ENCODE measurements around the gene TNFSF10. TPM values are rescaled to one million over a fixed set of nuclear protein-coding genes. Genes with fewer than 3 reads are reported as not detected.
"Not testable (repeated sequence)": the region's sequence is repeated elsewhere in the genome, so short reads cannot be mapped to it uniquely, and the experiment has no call there.

Gene TNFSF10
- 94.1 TPM for total RNA-seq (ENCODE audit: unreplicated experiment)
- long read RNA-seq, transcript TNFSF10-201 (5 exons, 1,953 nt): major isoform, 39 of 49 reads
- long read RNA-seq, partial matches to known transcripts: 5 of 49 reads
- long read RNA-seq, other reads (novel, unspliced or antisense): 3 of 49 reads

DNA sequence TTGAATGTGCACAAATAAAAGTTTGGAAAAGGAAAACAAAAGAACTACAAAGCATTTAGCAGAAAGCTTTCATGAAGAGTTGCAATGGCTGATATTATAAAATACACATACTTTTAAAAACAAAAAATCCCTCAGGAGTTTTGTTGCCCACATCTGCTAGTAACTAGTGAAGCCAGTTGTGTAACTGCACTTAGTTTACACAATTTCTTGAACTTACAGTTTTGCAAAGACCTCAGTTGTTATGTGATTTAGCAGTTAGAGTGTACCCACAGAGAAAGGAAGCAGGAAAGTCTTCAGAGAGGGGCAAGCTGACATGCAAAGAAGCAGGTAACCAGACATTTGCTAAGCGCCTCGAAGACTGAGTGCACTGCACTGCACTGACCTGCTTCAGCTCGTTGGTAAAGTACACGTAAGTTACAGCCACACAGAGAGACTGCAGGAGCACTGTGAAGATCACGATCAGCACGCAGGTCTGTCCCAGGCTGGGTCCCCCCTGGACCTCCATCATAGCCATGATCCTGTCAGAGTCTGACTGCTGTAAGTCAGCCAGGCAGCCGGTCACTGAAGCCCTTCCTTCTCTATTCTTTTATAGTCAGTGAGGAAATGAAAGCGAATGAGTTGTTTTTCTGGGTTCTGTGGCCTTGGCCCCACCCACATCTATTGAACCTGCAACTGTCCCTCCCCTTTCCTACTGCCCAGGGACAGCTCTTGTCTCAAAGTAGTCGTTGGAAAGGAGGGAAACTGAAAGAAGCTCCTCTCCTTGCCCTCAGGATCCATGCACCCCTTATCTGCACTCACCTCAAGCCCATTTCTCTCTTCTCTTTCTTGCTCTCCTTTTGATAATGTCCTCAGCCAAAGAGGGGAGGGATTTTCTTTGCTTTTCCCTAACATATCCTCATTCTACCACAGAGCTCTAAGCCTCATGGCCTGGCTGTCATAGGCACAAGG, at the start of gene TNFSF10:
TNFSF10 (minus strand) TSS at position 560 of the 948 bp plus-strand sequence; CDS start at position 514, 46 bp downstream.
- Mint-ChIP-seq H3K4me1 (ENCODE audit: unreplicated experiment) (peaks cover 54% of the 10 kb centered on the region), H3K27ac (ENCODE audit: unreplicated experiment) (peak within 1 kb of the TSS; percentile 65), H3K4me3 (ENCODE audit: unreplicated experiment) (peak within 1 kb of the TSS; percentile 92), H3K27me3 (ENCODE audit: unreplicated experiment) (peaks cover 3% of the 10 kb centered on the region), H3K9me3 (ENCODE audit: unreplicated experiment) (no peaks in the 10 kb centered on the region), H3K36me3 (ENCODE audit: low read depth, unreplicated experiment) (peaks cover 5% of the 10 kb centered on the region)
- TF ChIP-seq, protein P1, sequence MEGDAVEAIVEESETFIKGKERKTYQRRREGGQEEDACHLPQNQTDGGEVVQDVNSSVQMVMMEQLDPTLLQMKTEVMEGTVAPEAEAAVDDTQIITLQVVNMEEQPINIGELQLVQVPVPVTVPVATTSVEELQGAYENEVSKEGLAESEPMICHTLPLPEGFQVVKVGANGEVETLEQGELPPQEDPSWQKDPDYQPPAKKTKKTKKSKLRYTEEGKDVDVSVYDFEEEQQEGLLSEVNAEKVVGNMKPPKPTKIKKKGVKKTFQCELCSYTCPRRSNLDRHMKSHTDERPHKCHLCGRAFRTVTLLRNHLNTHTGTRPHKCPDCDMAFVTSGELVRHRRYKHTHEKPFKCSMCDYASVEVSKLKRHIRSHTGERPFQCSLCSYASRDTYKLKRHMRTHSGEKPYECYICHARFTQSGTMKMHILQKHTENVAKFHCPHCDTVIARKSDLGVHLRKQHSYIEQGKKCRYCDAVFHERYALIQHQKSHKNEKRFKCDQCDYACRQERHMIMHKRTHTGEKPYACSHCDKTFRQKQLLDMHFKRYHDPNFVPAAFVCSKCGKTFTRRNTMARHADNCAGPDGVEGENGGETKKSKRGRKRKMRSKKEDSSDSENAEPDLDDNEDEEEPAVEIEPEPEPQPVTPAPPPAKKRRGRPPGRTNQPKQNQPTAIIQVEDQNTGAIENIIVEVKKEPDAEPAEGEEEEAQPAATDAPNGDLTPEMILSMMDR (IDR thresholded peaks at IDR 0.05; ENCODE audit: unreplicated experiment): no peak
- DNase-seq (ENCODE audit: low spot score): peak; percentile 16

DNA sequence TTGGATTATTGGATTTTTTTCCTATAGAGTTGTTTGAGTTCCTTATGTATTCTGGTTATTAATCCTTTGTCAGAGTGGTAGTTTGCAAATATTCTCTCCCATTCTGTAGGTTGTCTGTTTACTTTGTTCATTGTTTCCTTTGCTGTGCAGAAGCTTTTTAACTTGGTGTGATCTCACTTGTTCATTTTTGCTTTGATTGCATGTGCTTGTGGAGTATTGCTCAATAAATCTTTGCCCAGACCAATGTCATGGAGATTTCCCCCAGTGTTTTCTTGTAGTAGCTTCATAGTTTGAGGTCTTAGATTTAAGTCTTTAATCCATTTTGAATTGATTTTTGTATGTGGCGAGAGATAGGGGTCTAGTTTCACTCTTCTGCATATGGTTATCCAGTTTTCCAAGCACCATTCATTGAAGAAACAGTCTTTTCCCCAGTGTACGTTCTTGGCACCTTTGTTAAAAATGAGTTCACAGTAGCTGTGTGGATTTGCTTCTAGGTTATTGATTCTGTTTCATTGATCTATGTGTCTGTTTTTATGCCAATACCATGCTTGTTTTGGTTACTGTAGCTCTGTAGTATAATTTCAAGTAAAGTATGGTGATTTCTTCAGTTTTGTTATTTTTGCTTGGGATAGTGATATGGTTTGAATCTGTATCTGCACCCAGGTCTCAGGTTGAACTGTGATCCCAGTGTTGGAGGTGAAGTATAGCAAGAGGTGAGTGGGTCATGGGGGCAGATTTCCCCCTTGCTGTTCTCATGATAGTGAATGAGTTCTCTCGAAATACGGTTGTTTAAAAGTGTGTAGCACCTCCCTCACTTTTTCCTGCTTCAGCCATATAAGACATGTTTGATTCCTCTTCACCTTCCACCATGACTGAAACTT, 46.1 kb upstream of the TNFSF10 start:
- DNase-seq (ENCODE audit: low spot score): no peak
- peaks cover 7% of the 10 kb centered on the region for H3K36me3 Mint-ChIP-seq (ENCODE audit: low read depth, unreplicated experiment)
- H3K4me3 Mint-ChIP-seq (ENCODE audit: unreplicated experiment): no peak overlapping the region
- H3K4me1 Mint-ChIP-seq (ENCODE audit: unreplicated experiment): peaks cover 2% of the 10 kb centered on the region
- H3K27me3 Mint-ChIP-seq (ENCODE audit: unreplicated experiment): peaks cover 1% of the 10 kb centered on the region
- H3K27ac Mint-ChIP-seq (ENCODE audit: unreplicated experiment): no peak overlapping the region
- TF ChIP-seq, protein P1 (IDR thresholded peaks at IDR 0.05; ENCODE audit: unreplicated experiment): no peak
- H3K9me3 Mint-ChIP-seq (ENCODE audit: unreplicated experiment): no peaks in the 10 kb centered on the region

DNA sequence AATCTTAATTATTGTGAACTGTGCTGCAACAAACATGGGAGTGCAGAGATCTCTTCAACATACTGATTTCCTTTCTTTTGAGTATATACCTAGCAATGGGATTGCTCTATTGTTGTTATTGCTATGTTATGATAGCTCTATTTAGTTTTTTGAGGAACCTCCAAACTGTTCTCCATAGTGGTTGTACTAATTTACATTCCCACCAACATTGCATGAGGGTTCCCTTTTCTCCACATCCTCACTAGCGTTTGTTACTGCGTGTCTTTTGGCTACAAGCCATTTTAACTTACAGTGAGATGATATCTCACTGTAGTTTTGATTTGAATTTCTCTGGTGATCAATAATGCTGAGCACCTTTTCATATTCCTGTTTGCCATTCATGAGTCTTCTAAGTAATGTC, 45.5 kb upstream of the TNFSF10 start:
- Mint-ChIP-seq H3K36me3 (ENCODE audit: low read depth, unreplicated experiment) (peaks cover 6% of the 10 kb centered on the region), H3K9me3 (ENCODE audit: unreplicated experiment) (no peaks in the 10 kb centered on the region), H3K27ac (ENCODE audit: unreplicated experiment) (no peak overlapping the region), H3K27me3 (ENCODE audit: unreplicated experiment) (peaks cover 1% of the 10 kb centered on the region), H3K4me1 (ENCODE audit: unreplicated experiment) (peaks cover 7% of the 10 kb centered on the region), H3K4me3 (ENCODE audit: unreplicated experiment) (no peak overlapping the region)
- DNase-seq (ENCODE audit: low spot score): no peak
- TF ChIP-seq, protein P1 (IDR thresholded peaks at IDR 0.05; ENCODE audit: unreplicated experiment): no peak

DNA sequence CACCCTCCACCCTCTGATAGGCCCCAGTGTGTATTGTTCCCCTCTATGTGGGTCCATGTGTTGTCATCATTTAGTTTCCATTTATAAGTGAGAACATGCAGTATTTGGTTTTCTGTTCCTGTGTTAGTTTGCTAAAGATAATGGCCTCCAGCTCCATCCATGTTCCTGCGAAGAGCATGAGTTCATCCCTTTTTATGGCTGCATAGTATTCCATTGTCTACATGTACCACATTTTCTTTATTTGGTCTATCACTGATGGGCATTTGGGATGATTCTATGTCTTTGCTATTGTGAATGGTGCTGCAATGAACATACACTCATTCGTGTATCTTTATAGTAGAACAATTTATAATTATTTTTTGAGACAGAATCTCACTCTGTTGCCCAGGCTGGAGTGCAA, 43.6 kb upstream of the TNFSF10 start:
- H3K27me3 Mint-ChIP-seq (ENCODE audit: unreplicated experiment); DNase-seq (ENCODE audit: low spot score); H3K36me3 Mint-ChIP-seq (ENCODE audit: low read depth, unreplicated experiment); H3K9me3 Mint-ChIP-seq (ENCODE audit: unreplicated experiment); H3K4me3 Mint-ChIP-seq (ENCODE audit: unreplicated experiment); H3K27ac Mint-ChIP-seq (ENCODE audit: unreplicated experiment): not testable (repeated sequence)
- H3K4me1 Mint-ChIP-seq (ENCODE audit: unreplicated experiment): peaks cover 23% of the 10 kb centered on the region

DNA sequence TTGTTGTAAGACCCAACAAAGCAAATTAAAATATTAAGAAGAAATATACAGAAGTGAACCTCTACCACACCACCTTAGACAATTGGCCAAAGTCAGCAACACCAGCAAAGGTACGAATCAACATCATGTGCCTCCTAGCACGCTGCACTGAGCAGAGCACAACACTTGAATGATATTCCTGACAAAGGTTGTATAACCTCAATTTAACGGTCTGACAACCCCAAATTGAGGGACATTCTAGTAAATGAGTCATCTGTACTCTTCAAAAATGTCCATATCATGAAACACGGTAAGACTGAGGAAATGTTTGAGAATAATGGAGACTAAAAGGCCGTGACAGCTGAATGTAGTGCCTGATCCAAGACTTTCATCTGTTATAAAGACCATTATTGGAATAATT, 41.3 kb upstream of the TNFSF10 start:
- H3K4me1 Mint-ChIP-seq (ENCODE audit: unreplicated experiment): peaks cover 24% of the 10 kb centered on the region
- TF ChIP-seq, protein P1 (IDR thresholded peaks at IDR 0.05; ENCODE audit: unreplicated experiment): no peak
- H3K27me3 Mint-ChIP-seq (ENCODE audit: unreplicated experiment): no peaks in the 10 kb centered on the region
- H3K36me3 Mint-ChIP-seq (ENCODE audit: low read depth, unreplicated experiment): no peaks in the 10 kb centered on the region
- DNase-seq (ENCODE audit: low spot score): no peak
- no peaks in the 10 kb centered on the region for H3K9me3 Mint-ChIP-seq (ENCODE audit: unreplicated experiment)
- H3K4me3 Mint-ChIP-seq (ENCODE audit: unreplicated experiment): no peak overlapping the region
- no peak overlapping the region for H3K27ac Mint-ChIP-seq (ENCODE audit: unreplicated experiment)

All from endothelial cell (in vitro differentiated cells).